GM19395 (cell line): ENCODE results near the gene SNX33.

ENCODE experiments used
- ATAC-seq: cut with Tn5 transposase; IDR thresholded peaks from one replicate; pipeline ENCODE4 v1.9.1; 2021; ENCODE audit warnings: mild to moderate bottlenecking, moderate library complexity; ENCODE audit not compliant: unreplicated experiment

The SNX33 gene

GRCh38 chr15:75640483-75641178 is 7.1 kb upstream of the SNX33 start:
- peak; percentile 33 for ATAC-seq

GRCh38 chr15:75641179-75641503 is 6.6 kb upstream of the SNX33 start:
- no peak for ATAC-seq

GRCh38 chr15:75641603-75642002 is 6.1 kb upstream of the SNX33 start:
- ATAC-seq = no peak

GRCh38 chr15:75644376-75644775 is 3.3 kb upstream of the SNX33 start:
- no peak for ATAC-seq

- no peak for ATAC-seq
Observed at GRCh38 chr15:75646112-75646943, 1.4 kb upstream of the SNX33 start.

- ATAC-seq = no peak
Observed at GRCh38 chr15:75646944-75647364, 758 bp upstream of the SNX33 start.

- no peak for ATAC-seq
Observed at GRCh38 chr15:75648156-75649000, 666 bp downstream of the SNX33 start.

GRCh38 chr15:75649045-75649761 is 1.5 kb downstream of the SNX33 start:
- no peak for ATAC-seq

GRCh38 chr15:75649848-75650247 is 2.1 kb downstream of the SNX33 start:
- no peak for ATAC-seq

GRCh38 chr15:75650908-75651809 is 3.4 kb downstream of the SNX33 start:
- no peak for ATAC-seq

- ATAC-seq = no peak
Observed at GRCh38 chr15:75651810-75652543, 4.3 kb downstream of the SNX33 start.

GRCh38 chr15:75653347-75653913 is 5.7 kb downstream of the SNX33 start:
- no peak for ATAC-seq

GRCh38 chr15:75654201-75654907 is 6.6 kb downstream of the SNX33 start:
- ATAC-seq = no peak

- no peak for ATAC-seq
Observed at GRCh38 chr15:75655931-75656330, 8.2 kb downstream of the SNX33 start.

GRCh38 chr15:75656331-75656730 is 8.6 kb downstream of the SNX33 start:
- ATAC-seq = no peak

GRCh38 chr15:75656813-75657212 is 9.1 kb downstream of the SNX33 start:
- no peak for ATAC-seq

GRCh38 chr15:75659141-75659771 is 11.5 kb downstream of the SNX33 start:
- ATAC-seq = no peak
